ENCODE data around the gene ZNF423. TPM values are rescaled to one million over a fixed set of nuclear protein-coding genes. Genes with fewer than 3 reads are reported as not detected.

ZNF423 gene
- total RNA-seq, 1 donor from 2014 or later = 10.6 TPM

GRCh38 chr16:49817754-49818507, 38.0 kb downstream of the ZNF423 start:
- H3K27ac Mint-ChIP-seq (ENCODE audit: unreplicated experiment) = no peak overlapping the region
- Histone ChIP-seq H3K4me2 (ENCODE audit: low read length) (no peak overlapping the region), H2AFZ (ENCODE audit: low read depth, low read length) (no peak overlapping the region), H3K4me1 (ENCODE audit: insufficient read depth, low read length) (no peaks in the 10 kb centered on the region), H3K27ac (ENCODE audit: low read depth, low read length) (no peak overlapping the region), H3K4me3 (ENCODE audit: insufficient read depth, low read depth, low read length) (no peak overlapping the region), H3K9me3 (ENCODE audit: insufficient read depth, low read depth, low read length) (no peaks in the 10 kb centered on the region), H4K20me1 (ENCODE audit: insufficient read depth, low read length) (no peaks in the 10 kb centered on the region), H3K79me2 (ENCODE audit: insufficient read depth, low read length) (no peaks in the 10 kb centered on the region), H3K27me3 (ENCODE audit: insufficient read depth, low read length) (no peaks in the 10 kb centered on the region), H3K36me3 (ENCODE audit: insufficient read depth, low read length) (no peaks in the 10 kb centered on the region), H3K9ac (ENCODE audit: low read length) (no peak overlapping the region)
- H3K36me3 Mint-ChIP-seq (ENCODE audit: low read depth, unreplicated experiment) = peaks cover 2% of the 10 kb centered on the region
- no peak overlapping the region for H3K4me3 Mint-ChIP-seq (ENCODE audit: unreplicated experiment)
- H3K4me1 Mint-ChIP-seq (ENCODE audit: low read depth, unreplicated experiment) = peaks cover 2% of the 10 kb centered on the region
- no peak for TF ChIP-seq EZH2 (IDR thresholded peaks at IDR 0.05; ENCODE audit: insufficient read depth, low read length)
- TF ChIP-seq, protein P1, sequence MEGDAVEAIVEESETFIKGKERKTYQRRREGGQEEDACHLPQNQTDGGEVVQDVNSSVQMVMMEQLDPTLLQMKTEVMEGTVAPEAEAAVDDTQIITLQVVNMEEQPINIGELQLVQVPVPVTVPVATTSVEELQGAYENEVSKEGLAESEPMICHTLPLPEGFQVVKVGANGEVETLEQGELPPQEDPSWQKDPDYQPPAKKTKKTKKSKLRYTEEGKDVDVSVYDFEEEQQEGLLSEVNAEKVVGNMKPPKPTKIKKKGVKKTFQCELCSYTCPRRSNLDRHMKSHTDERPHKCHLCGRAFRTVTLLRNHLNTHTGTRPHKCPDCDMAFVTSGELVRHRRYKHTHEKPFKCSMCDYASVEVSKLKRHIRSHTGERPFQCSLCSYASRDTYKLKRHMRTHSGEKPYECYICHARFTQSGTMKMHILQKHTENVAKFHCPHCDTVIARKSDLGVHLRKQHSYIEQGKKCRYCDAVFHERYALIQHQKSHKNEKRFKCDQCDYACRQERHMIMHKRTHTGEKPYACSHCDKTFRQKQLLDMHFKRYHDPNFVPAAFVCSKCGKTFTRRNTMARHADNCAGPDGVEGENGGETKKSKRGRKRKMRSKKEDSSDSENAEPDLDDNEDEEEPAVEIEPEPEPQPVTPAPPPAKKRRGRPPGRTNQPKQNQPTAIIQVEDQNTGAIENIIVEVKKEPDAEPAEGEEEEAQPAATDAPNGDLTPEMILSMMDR (IDR thresholded peaks at IDR 0.05; ENCODE audit: insufficient read depth, low read depth, low read length) = no peak
- no peak for DNase-seq (ENCODE audit: low read depth)
- FAIRE-seq = no peak
- H3K27me3 Mint-ChIP-seq (ENCODE audit: low read depth, unreplicated experiment) = no peaks in the 10 kb centered on the region
- no peaks in the 10 kb centered on the region for H3K9me3 Mint-ChIP-seq (ENCODE audit: unreplicated experiment)

DNA sequence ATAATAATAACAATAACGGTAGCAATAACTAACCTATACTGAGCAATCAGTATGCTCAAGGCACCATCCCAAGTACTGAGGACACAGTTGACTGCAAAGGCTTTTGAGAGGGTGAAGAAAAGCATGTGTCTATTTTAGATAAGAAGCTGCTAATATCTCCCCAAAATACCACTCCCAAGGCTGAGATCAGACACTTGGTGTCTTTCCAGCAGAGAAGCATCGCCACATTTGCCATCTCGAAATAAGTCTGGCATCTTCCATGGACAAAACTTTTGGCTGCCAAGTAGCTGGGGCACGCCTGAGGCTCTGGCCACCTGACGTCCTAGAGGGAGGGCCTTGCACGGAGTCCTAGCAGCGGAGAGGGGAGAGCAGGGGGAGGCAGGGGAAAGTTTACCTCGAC, 39.0 kb downstream of the ZNF423 start:
- Histone ChIP-seq H3K4me1 (ENCODE audit: insufficient read depth, low read length) (no peaks in the 10 kb centered on the region), H3K27ac (ENCODE audit: low read depth, low read length) (no peak overlapping the region), H2AFZ (ENCODE audit: low read depth, low read length) (no peak overlapping the region), H3K27me3 (ENCODE audit: insufficient read depth, low read length) (no peaks in the 10 kb centered on the region), H3K79me2 (ENCODE audit: insufficient read depth, low read length) (no peaks in the 10 kb centered on the region), H3K9me3 (ENCODE audit: insufficient read depth, low read depth, low read length) (no peaks in the 10 kb centered on the region), H4K20me1 (ENCODE audit: insufficient read depth, low read length) (no peaks in the 10 kb centered on the region), H3K36me3 (ENCODE audit: insufficient read depth, low read length) (no peaks in the 10 kb centered on the region), H3K4me2 (ENCODE audit: low read length) (no peak overlapping the region), H3K4me3 (ENCODE audit: insufficient read depth, low read depth, low read length) (no peak overlapping the region), H3K9ac (ENCODE audit: low read length) (no peak overlapping the region)
- Mint-ChIP-seq H3K9me3 (ENCODE audit: unreplicated experiment) (no peaks in the 10 kb centered on the region), H3K4me3 (ENCODE audit: unreplicated experiment) (no peak overlapping the region), H3K27me3 (ENCODE audit: low read depth, unreplicated experiment) (no peaks in the 10 kb centered on the region), H3K27ac (ENCODE audit: unreplicated experiment) (no peak overlapping the region), H3K36me3 (ENCODE audit: low read depth, unreplicated experiment) (peaks cover 2% of the 10 kb centered on the region), H3K4me1 (ENCODE audit: low read depth, unreplicated experiment) (peaks cover 3% of the 10 kb centered on the region)
- TF ChIP-seq EZH2 (IDR thresholded peaks at IDR 0.05; ENCODE audit: insufficient read depth, low read length) = no peak
- TF ChIP-seq, protein P1 (IDR thresholded peaks at IDR 0.05; ENCODE audit: insufficient read depth, low read depth, low read length) = no peak
- FAIRE-seq (no peak), DNase-seq (ENCODE audit: low read depth) (no peak)

GRCh38 chr16:49811644-49812334, 44.1 kb downstream of the ZNF423 start:
- H3K4me3 Mint-ChIP-seq (ENCODE audit: unreplicated experiment) = no peak overlapping the region
- H3K4me2 ChIP-seq (ENCODE audit: low read length) = no peak overlapping the region

More at GRCh38 chr16:49811644-49812334, 44.1 kb downstream of the ZNF423 start:
- Histone ChIP-seq H3K4me1 (ENCODE audit: insufficient read depth, low read length) (no peaks in the 10 kb centered on the region), H3K79me2 (ENCODE audit: insufficient read depth, low read length) (no peaks in the 10 kb centered on the region), H3K4me3 (ENCODE audit: insufficient read depth, low read depth, low read length) (no peak overlapping the region), H3K9ac (ENCODE audit: low read length) (no peak overlapping the region), H3K9me3 (ENCODE audit: insufficient read depth, low read depth, low read length) (no peaks in the 10 kb centered on the region), H3K36me3 (ENCODE audit: insufficient read depth, low read length) (no peaks in the 10 kb centered on the region), H3K27ac (ENCODE audit: low read depth, low read length) (no peak overlapping the region), H3K27me3 (ENCODE audit: insufficient read depth, low read length) (no peaks in the 10 kb centered on the region), H4K20me1 (ENCODE audit: insufficient read depth, low read length) (no peaks in the 10 kb centered on the region), H2AFZ (ENCODE audit: low read depth, low read length) (peak overlapping the region; percentile 47)
- DNase-seq (ENCODE audit: low read depth) (no peak), FAIRE-seq (no peak)
- TF ChIP-seq, protein P1 (IDR thresholded peaks at IDR 0.05; ENCODE audit: insufficient read depth, low read depth, low read length) = no peak
- TF ChIP-seq EZH2 (IDR thresholded peaks at IDR 0.05; ENCODE audit: insufficient read depth, low read length) = no peak
- H3K9me3 Mint-ChIP-seq (ENCODE audit: unreplicated experiment) = no peaks in the 10 kb centered on the region
- H3K27ac Mint-ChIP-seq (ENCODE audit: unreplicated experiment) = no peak overlapping the region
- H3K4me1 Mint-ChIP-seq (ENCODE audit: low read depth, unreplicated experiment) = peaks cover 6% of the 10 kb centered on the region
- H3K27me3 Mint-ChIP-seq (ENCODE audit: low read depth, unreplicated experiment) = peaks cover 2% of the 10 kb centered on the region
- no peaks in the 10 kb centered on the region for H3K36me3 Mint-ChIP-seq (ENCODE audit: low read depth, unreplicated experiment)

All from astrocyte (in vitro differentiated cells and primary cell).